Measurements from ENCODE around the gene KRT82. TPM values are rescaled to one million over a fixed set of nuclear protein-coding genes. Genes with fewer than 3 reads are reported as not detected.

KRT82 gene
- total RNA-seq (2021; fragmentation: NEBNext Ultra II Directional; extraction: Animal tissue kit (Norgen Biotek cat#: 25700)) (not detected in 2 replicates), polyA plus RNA-seq (2011; rRNA removed) (not detected in 2 replicates), polyA minus RNA-seq (2011; rRNA and poly(A)+ RNA removed) (not detected in 2 replicates)
- not detected for polyA plus RNA-seq (2011; cell fraction: cytosol; rRNA removed)
- not detected for polyA plus RNA-seq (2011; cell fraction: nucleus; rRNA removed)
- polyA plus RNA-seq (2012, experiment 1 of 2): not detected in 4 replicates
- polyA plus RNA-seq (2012, experiment 2 of 2): not detected
- not detected for polyA plus RNA-seq (2013, experiment 1 of 2)
- not detected for polyA plus RNA-seq (2013, experiment 2 of 2)
- not detected for polyA minus RNA-seq (2011; cell fraction: cytosol; rRNA and poly(A)+ RNA removed)
- not detected for polyA minus RNA-seq (2011; cell fraction: nucleus; rRNA and poly(A)+ RNA removed)
- long read RNA-seq, experiment 1: 0 reads
- long read RNA-seq, experiment 2: 0 reads

DNA sequence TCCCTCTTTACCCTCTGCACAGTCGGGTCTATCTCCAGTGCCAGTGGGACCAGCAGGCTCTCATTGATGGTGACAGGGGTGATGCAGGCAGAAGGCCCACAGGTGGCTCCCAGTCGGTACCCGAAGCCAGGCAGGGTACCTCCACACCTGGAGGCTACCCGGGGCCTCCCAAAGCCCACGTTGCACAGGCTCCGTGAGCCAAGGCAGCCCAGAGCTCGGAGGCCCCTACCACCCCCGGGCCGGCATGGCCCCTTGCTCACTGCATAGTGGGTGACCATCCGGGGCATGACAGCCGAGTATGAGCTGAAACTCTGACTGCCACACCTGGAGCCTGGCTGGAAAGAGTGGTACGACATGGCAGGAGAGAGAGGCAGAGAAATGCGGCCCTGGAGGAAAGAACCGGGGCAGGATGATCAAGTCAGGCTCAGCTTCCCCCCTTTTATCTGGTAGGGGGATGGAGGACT lies at the start of gene KRT82:
Gene KRT82 (minus strand): TSS at position 414 of the 464 bp plus-strand sequence. CDS start 58 bp downstream, at position 356.
- Histone ChIP-seq H4K20me1 (replicated peaks in 1 of 2; ENCODE audit: control insufficient read depth in 1 of 2, insufficient read depth in 2 of 2, low read length in 2 of 2) (no peaks in the 10 kb centered on the region), H2BK12ac (ENCODE audit: low read depth, low read length) (no peak within 1 kb of the TSS), H2BK5ac (ENCODE audit: low read depth, low read length) (no peak within 1 kb of the TSS), H3K27ac (ENCODE audit: low read depth, low read length) (no peak within 1 kb of the TSS), H3K56ac (replicated peaks; ENCODE audit: insufficient read length, low read depth, low read length) (no peak within 1 kb of the TSS), H2BK15ac (ENCODE audit: low read length) (no peak within 1 kb of the TSS), H3K79me1 (ENCODE audit: low read depth, low read length) (no peaks in the 10 kb centered on the region), H3K9ac (replicated peaks in 1 of 4; ENCODE audit: extremely low read depth in 1 of 4, low read depth in 3 of 4, low read length in 3 of 4) (no peak within 1 kb of the TSS), H3K14ac (ENCODE audit: insufficient read length) (no peak within 1 kb of the TSS), H3K4me3 (ENCODE audit: extremely low read depth in 1 of 4, insufficient read depth in 2 of 4, low read depth in 3 of 4, low read length in 4 of 4) (no peak within 1 kb of the TSS), H4K5ac (ENCODE audit: insufficient read length, low read depth, low read length) (no peak within 1 kb of the TSS), H4K8ac (ENCODE audit: extremely low read depth, insufficient read depth, low read length) (no peak within 1 kb of the TSS), H3K23ac (ENCODE audit: insufficient read length) (no peak within 1 kb of the TSS), H3K4ac (replicated peaks; ENCODE audit: insufficient read length, low read depth, low read length) (no peak within 1 kb of the TSS), H3K36me3 (ENCODE audit: control insufficient read depth in 2 of 4, insufficient read depth in 4 of 4, low read length in 3 of 4) (no peaks in the 10 kb centered on the region), H3K18ac (ENCODE audit: extremely low read depth, low read length) (no peak within 1 kb of the TSS), H3K79me2 (ENCODE audit: control insufficient read depth in 1 of 2, insufficient read depth in 2 of 2, low read length in 2 of 2) (no peaks in the 10 kb centered on the region), H2BK120ac (replicated peaks; ENCODE audit: low read depth, low read length) (no peak within 1 kb of the TSS), H3K27me3 (replicated peaks in 1 of 4; ENCODE audit: control insufficient read depth in 3 of 4, extremely low read depth in 1 of 4, insufficient read depth in 3 of 4, low read length in 3 of 4) (no peaks in the 10 kb centered on the region), H4K91ac (replicated peaks; ENCODE audit: insufficient read length, low read length) (no peak within 1 kb of the TSS), H3K4me2 (ENCODE audit: insufficient read depth in 1 of 2, low read depth in 2 of 2, low read length in 2 of 2) (no peak within 1 kb of the TSS), H2AFZ (ENCODE audit: low read length) (no peak within 1 kb of the TSS), H3K23me2 (ENCODE audit: low read depth, low read length) (no peaks in the 10 kb centered on the region), H2AK5ac (ENCODE audit: low read depth, low read length) (no peak within 1 kb of the TSS; the same call in 1 of the 2 replicates), H3K4me1 (replicated peaks in 1 of 4; ENCODE audit: control insufficient read depth in 3 of 4, insufficient read depth in 4 of 4, low read length in 3 of 4) (peaks cover 0 to 5% (median under 1%) of the 10 kb centered on the region in 4 experiments; a peak in 1 of 7 replicates), H2BK20ac (ENCODE audit: low read length) (no peak within 1 kb of the TSS), H3K9me3 (ENCODE audit: insufficient read depth in 2 of 2, low read depth in 1 of 2, low read length in 1 of 2) (peaks cover 2 to 11% of the 10 kb centered on the region in 2 experiments; a peak in 1 of 4 replicates)
- DNase-seq (ENCODE audit: low read depth in 1 of 2, low spot score in 2 of 2): no peak
- 81% methylated on average over 14 of the region's 14 CpGs; no CpG with 5 or more reads in 1 of the 2 experiments for WGBS, 2 experiments (ENCODE audit: extremely low coverage in 1 of 2, insufficient coverage in 1 of 2, insufficient read length in 1 of 2, insufficient replicate concordance in 2 of 2, low coverage in 1 of 2, low lambda C conversion rate in 2 of 2, missing lambda C conversion rate in 1 of 2)
- CTCF ChIA-PET (ENCODE audit: partially characterized antibody): interaction anchor here (1.0 to 5.6 kb wide), 6 partner anchors 9 to 473 kb away, joined by 3 to 36 read pairs (median 4); no protein-coding TSS in a partner anchor
- FAIRE-seq: no peak
- POLR2A ChIA-PET (ENCODE audit: partially characterized antibody): no interaction called here
- no peak for TF ChIP-seq KDM4A (IDR thresholded peaks at IDR 0.05; ENCODE audit: low read depth, low read length, severe bottlenecking)
- TF ChIP-seq KDM1A (IDR thresholded peaks at IDR 0.05; ENCODE audit: borderline replicate concordance, low read length): no peak
- TF ChIP-seq BRCA1 (IDR thresholded peaks at IDR 0.05; ENCODE audit: low read depth, low read length): no peak
- TF ChIP-seq RAD21 (IDR thresholded peaks at IDR 0.05 in 1 of 2, conservative IDR thresholded peaks at IDR 0.05 in 1 of 2; ENCODE audit: low read depth in 2 of 2, low read length in 2 of 2): no peak
